Measurements from ENCODE around the gene RERE.

DNA sequence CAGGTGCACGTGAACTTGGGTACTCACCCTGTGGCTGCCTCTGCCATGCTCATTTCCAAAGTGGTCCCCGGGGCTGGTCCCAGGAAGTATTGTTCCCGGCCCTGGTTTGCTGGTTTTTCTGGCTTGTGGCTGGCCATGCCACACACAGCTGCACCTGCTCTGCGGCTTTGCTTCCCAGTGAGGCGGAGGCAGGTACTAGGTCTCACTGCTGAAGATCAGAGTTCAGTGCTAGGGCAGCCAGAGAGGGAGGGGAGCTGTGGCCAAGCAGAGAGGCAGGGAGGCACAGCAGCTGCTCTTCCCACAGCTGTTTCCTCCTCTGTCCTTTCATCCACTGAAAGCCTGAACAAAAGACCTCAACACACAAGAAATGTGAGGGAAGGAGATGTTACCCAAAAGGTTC, 30.6 kb upstream of the RERE start:
- no peak for TF ChIP-seq CTCF (IDR thresholded peaks at IDR 0.05)
- TF ChIP-seq, protein P1, sequence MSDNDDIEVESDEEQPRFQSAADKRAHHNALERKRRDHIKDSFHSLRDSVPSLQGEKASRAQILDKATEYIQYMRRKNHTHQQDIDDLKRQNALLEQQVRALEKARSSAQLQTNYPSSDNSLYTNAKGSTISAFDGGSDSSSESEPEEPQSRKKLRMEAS (IDR thresholded peaks at IDR 0.05; ENCODE audit: low read depth) = no peak
- TF ChIP-seq FOSL2 (IDR thresholded peaks at IDR 0.05; ENCODE audit: borderline replicate concordance, low read depth) = no peak

Measured in SK-N-SH (cell line).